ENCODE measurements around the gene TNP2.
A peak's percentile ranks its signal among the peaks of the same experiment; 100 is the strongest.

The TNP2 gene

DNA sequence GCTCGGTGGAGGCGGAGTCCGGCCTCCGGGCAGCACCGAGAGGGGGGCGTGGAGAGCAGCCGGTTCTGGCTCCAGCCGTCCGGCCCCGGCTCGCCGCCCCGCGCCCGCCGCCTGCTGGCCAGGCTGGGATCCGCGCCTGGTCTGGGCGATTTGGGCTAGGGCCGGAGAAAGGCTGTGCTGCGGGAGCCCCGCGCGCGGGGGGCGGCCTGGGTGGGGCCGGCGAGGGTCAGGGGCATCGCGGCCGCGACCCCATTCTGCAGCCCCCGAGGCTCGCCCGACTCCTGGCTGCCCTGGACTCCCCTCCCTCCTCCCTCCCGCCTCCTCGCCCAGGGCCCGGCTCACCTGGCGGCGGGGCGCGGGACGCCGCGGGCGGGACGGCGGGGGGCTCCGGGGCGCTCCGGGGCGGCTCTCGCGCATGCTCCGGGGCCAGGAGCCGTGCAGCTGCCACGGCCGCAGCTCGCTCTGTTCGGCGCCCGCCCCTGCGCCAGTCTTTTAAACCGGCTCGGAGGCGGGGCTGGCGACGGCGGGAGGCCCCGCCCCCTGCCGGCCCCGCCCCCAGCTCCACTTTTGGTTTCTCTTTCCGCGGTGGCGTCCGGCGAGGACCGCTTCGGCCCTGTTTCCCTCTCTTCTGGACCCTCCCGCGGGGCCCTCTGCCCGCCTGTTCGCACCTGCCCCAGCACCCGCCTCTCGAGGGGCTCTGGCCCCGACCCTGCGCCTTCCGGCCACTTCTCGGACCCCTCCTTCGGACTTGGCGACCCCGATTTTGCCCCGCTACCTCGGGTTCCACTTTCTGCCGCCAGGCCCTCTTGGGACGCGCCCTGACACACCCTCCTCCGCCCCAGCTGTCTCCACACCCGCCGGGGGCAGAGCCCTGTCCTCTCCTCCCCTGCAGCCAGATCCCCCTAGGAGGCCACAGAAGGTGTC is 13.1 kb downstream of the TNP2 start, which contains the start of gene SOCS1:
TSS of gene SOCS1 (minus strand) at position 468 of the 924 bp plus-strand sequence. CDS start 726 bp downstream, outside the sequence.
- peak; percentile 93 for DNase-seq

DNA sequence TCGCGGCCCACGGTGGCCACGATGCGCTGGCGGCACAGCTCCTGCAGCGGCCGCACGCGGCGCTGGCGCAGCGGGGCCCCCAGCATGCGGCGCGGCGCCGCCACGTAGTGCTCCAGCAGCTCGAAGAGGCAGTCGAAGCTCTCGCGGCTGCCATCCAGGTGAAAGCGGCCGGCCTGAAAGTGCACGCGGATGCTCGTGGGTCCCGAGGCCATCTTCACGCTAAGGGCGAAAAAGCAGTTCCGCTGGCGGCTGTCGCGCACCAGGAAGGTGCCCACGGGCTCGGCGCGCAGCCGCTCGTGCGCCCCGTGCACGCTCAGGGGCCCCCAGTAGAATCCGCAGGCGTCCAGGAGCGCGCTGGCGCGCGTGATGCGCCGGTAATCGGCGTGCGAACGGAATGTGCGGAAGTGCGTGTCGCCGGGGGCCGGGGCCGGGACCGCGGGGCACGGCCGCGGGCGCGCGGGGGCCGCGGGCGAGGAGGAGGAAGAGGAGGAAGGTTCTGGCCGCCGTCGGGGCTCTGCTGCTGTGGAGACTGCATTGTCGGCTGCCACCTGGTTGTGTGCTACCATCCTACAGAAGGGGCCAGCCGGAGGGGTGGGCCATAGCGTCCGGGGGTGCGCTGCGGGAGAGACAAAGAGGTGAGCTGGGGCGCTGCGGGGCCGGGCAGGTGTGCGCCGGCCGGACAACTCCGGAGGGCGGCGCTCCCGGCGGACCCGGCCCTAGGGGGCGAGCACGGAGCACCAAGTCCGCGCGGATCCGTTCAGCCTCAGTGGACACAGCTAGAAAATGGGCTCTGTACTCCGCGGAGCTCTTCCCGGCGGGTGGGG is 14.0 kb downstream of the TNP2 start:
- peak; percentile 73 for DNase-seq

DNA sequence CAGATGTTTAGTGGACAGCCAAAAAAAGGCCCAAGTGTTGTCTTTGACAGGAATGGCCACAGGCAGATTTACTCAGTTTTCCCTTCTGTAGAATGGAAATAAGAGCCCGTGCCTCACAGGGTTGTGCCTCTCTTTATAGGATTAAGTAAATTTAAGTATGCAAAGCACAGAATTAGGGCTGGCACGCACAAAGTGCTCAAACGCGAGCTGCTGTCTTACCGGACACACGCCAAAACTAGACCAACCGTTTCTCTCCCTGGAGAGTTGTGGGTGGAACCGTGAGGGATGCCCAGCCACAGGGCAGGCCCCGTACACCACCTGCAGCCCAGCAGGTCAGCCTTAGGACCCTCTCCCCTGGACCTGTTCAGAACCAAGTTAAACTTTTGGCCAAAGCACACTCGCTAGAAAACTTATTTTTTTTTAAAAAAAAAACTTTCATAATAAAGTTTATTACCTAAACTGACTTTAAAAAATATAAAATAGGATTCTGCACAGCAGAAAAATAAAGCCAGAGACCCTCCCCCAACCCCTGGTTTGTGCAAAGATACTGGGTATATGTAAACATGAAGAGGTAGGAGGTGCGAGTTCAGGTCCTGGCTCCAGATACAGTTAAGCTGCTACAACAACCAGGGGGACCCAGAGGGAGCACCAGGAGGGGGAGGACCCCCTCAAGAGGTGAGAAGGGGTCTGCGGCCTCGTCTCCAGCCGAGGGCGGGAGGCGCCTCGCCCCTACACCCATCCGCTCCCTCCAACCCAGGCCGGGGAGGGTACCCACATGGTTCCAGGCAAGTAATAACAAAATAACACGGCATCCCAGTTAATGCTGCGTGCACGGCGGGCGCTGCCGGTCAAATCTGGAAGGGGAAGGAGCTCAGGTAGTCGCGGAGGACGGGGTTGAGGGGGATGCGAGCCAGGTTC is 14.9 kb downstream of the TNP2 start:
- DNase-seq: no peak

DNA sequence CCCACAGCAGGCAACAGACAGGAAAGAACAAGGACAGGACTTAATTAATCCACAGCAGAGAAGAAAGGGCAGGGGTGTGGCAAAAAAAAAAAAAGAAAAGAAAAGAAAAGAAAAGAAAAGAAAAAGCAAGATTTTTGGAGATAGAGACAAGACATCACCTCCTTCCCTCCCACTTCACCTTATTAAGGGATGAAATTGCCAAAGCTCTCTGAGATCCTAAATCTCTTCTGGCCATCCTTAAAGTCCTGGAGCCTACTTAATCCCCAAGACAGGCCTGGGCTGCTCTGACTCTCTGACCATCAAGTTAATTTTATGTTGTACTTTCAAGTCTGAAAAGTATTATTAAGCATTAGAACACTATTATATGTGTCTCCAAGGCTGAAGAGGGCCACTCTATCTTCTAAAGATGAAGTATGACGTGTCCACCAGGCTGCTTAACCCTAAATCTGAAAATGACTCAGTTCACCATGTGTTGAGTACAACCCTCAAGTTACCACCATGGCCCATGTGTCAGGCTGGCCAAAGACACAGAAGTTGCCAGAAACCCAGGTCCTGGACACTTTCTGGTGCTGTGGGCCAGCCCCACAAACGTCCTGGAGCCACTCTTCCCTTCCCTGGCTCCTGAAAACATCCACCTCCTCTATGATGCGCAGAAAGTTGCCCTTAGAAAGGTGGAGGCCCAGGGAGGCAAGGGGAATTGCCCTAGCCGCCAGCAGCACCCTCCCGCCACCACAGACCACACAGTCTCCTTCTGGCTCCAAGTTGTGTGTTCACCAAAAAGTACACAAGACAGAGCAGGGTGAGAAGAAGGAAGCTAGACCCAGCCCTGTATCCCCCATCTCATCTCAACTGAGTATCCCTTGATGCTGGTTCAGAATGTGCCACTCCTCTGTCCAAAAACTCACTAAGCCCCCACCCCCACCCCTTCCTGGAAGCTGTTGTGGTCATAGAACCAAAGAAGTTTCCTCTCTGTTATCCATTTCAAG is 15.8 kb downstream of the TNP2 start:
- no peak for DNase-seq

DNA sequence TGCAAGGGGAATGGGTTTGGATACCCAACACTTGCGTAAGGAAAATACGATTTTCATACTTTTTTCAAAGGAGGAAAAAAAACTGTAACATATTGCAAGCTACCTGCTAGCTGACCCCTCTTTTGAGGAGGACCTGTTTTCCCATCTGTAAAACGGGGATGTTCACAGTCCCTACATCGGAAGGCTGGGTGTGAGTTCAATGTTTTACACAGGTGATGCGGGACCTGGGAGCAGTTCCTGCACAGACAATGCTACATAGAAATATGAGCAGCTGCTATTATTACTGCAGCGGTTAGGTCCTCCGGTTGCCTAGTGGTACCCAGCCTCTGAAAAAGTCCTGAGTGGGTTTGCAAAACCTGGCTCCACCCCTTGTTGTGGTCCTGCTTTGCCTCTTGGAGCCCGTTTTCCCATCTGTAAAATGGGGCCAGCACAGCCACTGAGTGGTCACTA is 16.6 kb downstream of the TNP2 start:
- no peak for DNase-seq

DNA sequence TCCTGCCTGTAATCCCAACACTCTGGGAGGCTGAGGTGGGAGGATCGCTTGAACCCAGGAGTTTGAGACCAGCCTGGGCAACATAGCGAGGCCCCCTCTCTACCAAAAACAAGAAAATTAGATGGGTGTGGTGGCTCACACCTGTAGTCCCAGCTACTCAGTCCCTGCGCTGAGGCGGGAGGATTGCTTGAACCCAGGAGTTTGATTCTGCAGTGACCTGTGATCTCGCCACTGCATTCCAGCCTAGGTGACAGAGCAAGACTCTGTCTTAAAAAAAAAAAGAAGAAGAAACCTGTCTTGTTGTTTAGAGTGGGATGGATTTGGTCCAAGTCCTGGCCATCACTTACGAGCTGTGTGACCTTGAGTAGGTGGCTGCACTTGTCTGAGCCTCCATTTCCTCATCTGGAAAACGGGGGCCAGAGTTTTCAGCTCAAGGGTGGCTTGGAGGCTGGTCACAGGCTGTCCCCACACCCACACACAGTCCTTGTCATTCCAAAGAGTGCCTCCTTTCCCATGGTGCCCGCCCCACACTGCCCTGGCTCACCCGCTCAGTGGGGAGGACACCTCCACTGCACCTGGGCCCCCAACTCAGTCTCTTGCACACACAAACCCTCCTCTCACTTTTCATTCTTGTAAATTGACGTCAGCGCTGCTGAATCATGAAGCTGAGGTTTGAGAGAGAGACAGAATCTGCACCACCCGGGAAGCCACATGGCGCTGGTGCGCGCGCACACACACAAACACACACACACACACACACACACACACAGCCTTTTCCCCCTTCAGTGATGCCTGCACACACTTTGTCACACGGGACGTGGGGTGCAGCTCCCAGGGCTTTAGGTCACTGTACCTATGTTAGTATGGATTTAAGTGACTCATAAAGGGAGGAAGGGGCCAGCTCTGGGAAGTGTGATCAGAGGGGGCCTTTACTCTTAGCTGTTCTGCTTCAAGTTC is 17.3 kb downstream of the TNP2 start:
- DNase-seq: no peak

DNA sequence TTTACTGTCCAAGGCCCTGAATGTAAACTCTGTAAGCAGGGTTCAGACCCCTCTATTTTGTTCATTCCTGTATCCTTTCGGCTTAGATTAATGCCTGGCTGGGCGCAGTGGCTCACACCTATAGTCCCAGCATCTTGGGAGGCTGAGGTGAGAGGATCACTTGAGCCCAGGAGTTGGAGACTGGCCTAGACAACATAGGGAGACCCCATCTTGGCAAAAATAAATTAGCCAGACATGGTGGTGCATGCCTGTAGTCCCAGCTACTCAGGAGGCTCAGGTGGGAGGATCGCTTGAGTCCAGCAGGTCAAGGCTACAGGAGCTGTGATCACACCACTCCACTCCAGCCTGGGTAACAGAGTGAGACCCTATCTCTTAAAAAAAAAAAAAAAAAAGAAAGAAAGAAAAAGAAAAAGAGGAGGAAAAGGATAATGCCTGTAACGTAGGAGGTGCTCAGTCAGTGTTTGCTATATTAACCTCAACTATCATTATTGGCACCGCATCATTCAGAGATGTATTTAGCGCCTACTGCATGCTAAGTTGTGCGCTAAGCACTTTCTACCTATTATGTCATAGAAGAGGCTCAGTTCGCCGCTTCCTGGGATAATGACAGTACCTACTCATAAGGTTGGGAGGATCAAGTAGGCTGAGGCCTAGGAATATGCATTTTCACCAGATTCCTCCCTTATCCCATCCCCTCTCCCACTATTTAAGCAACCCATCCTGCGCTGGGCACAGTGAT is 18.2 kb downstream of the TNP2 start:
- DNase-seq: no peak

DNA sequence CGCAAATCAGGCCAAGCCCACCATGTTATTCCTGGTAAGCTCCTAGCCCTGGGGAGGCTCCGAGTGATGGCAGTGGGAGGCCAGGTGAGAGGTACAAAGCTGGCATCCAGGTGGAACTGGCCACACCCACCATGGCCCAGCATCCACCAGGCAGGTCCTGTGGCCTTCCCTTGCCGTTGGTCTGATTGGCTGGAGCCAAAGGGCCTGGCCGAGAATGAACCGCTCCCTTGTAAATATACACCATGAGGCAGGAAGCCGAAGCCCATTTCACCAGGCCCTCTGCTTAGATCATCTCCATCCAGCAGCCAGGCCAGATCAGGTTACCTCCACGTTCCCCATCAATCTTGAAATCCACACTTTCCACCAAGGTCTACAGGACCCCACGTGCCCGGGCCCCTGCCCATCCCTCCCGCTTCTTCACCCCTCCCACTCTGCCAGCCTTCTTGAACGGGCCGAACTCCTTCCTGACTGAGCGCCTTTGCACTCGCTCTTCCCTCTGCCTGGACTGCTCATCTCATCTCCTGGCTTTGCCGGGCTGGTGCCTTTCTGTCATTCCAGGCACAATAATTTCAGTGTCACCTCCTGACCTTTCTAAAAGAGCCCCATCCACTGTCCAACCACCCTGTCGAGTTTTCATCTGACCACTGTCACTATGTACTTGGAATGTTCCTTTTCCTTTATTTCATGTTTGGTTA is 18.9 kb downstream of the TNP2 start:
- no peak for DNase-seq

DNA sequence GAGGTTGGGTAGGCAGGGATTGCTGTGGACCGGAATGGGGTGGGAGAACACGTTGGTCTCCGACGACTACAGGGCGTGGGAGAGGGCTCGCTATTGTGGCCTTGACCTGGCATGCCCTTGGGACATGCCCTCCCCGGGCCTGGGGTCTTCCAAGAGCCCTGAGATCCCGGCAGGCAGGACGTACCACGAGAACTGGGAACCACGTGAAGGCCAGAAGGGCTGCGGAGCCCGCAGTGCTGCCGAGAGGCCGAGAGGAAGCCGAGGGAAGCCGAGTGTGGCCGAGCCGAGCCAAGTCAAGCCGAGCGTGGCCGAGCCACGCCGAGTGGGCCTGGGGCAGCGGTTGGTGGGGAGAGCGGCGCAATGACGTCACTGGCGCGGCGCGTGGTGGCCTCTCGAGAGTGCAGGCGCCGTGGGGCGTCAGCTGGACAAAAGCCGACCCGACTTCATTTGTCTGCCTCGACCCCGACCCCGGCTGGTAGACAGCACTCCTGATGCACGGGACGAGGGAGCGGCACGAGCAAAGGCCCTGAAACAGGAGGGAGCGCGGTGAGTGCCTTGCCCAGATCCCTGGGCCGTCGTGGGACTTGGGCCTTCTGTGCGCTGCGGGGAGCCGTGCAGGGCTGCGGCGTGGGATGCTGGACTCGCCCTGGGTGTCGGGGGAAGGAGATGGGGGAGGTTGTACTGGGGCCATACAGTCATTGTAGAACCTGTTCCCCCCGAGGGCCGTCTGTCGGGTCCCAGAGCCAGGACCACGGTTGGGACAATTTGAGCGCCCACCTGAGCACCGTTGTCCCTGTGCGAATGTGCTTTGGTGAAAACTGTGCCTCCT is 19.7 kb downstream of the TNP2 start:
- no peak for DNase-seq

DNA sequence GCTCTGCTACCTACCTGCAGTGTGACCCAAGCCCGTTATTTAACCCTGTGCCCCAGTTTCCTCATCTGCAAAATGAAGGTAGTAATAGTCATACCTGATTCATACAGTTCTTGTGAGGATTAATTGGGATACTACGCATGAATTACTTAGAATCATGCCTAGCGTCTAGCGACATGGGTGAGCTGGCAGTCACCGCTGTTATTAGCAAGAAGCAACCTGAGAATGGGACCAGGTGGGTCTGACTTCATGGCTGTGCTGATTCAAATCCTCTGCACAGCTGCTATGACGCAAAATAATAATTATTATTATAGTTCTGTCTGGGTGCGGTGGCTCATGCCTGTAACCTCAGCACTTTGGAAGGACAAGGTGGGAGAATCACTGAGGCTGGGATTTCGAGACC is 21.0 kb downstream of the TNP2 start:
- DNase-seq: no peak

DNA sequence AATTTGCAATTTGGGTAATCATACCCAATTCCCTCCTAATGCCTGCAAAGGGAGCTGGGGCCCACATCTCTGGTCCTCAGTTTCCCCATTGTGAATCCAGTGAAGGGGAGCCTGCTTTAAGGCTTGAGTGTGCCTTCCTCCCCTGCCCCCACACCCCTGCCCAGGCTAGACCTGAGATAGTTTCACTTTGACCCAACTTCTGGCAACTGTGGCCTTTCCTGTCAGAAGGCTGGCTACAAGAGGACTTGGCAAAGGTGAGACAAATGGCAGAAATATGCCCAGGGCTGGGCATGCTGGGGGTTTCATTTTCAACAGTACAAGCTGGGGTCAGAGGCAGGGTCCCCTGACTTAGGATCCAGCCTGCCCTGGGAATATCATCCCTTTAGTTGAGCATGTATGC is 23.1 kb downstream of the TNP2 start:
- no peak for DNase-seq

DNA sequence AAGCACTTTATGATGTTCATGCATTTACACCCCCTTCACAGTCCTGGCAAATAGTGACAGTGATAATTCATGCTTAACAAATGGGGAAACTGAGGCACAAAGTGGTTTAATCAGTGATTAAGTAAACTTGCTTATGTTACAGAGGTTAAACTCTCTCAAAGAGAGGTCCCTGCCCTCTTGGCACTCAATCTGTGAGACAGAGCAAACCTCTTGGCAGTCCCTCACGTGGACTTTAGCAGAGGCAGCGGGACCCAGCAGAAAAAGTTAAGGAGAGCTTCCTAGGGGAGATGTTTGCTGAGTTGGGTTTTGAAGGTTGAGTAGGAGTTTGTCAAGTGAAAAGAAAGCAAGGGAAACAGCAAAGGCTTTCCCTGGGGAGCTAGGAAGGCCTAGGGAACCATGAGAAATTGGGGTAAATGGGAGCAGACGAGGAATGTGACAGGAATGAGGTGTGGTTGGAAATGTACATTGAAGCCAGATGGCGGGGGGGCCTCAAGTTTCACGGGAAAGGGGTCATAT is 23.8 kb downstream of the TNP2 start:
- DNase-seq: no peak

DNA sequence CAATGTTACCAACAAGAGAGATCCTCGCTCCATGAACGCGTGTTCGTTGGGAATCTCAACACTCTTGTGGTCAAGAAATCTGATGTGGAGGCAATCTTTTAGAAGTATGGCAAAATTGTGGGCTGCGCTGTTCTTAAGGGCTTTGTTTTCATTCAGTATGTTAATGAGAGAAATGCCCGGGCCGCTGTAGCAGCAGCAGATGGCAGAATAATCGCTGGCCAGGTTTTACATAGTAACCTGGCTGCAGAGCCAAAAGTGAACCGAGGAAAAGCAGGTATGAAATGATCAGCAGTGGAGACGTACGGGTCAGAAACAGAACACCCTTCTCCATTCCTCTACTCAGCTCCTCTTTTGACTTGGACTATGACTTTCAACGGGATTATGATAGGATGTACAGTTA is 26.5 kb downstream of the TNP2 start:
- no peak for DNase-seq

DNA sequence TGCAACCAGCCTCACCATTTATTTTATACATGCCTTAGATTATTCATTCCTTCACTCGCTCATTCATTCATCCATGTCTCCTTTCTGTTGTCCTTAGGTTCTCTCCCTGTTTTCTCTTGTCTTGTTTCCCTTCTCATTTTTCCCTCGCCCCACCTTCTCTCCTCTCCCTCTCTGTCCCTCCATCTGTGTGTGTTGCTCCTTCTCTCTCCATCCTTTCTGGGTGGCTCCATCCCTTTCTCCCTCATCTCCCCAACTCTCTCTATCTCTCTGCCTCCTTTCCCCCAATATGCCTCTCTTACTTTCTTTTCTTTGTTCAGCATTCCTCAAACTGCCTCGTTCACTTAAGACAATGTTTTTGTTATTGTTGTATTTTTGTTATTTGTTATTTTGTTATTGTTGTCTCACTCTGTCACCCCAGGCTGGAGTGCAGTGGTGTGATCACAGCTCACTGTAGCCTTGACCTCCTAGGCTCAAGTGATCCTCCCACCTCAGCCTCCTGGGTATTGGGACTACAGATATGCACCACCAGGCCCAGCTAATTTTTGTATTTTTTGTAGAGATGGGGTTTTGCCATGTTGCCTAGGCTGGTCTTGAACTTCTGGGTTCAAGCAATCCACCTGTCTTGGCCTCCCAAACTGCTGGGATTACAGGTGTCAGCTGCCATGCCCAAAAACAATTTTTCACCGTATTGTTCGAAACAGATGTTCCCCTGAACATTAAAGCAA is 27.5 kb downstream of the TNP2 start:
- DNase-seq: no peak

DNA sequence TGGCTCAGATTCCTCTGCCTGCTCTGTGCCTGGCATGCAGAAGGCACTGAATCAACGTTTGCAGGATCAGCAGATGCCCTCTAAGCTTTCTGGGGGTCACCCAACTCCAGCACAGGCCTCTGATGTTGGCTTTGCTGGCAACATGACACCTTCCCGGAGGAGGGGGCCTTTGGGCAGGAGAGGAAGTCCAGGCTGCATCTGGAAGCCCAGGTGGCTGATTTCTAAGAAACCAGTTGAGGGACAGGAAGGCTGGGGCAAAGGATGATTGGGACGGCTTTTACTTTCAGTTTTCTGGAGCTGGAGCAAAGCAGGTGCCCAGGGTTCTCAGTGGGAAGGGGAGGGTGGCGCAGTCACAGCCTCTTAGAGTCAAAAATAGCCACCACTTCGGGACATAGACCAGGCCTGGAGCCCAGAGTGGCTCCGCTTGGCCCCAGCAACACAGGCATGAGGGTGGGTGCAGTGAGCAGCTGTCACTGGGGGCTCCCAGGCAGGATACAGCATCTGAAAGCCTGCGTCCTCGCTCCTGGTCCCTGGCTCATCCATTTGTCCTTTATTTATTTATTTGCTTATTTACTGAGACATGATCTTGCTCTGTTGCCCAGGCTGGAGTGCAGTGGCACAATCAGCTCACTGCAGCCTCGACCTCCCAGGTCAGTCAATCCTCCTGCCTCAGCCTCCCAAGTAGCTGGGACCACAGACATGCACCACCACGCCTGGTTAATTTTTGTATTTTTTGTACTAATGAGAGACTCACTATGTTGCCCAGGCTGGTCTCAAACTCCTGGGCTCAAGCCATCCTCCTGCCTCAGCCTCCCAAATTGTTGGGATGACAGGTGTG is 28.3 kb downstream of the TNP2 start:
- DNase-seq: no peak
